Mammary epithelial cell (primary cell): Measurements from ENCODE around the gene DZIP1L.

Source experiments
- CTCF ChIP-seq, 2 donors: IDR thresholded peaks in 1 of 2; conservative IDR thresholded peaks in 1 of 2; 2 replicates each; pipeline ENCODE4 v1.5.1; 2011 to 2012; ENCODE audit warnings: inconsistent platforms in 2 of 2, low read length in 2 of 2, mild to moderate bottlenecking in 2 of 2, control low read depth in 1 of 2, low read depth in 1 of 2; ENCODE audit not compliant: insufficient read depth in 1 of 2; ENCODE audit errors: extremely low read depth in 1 of 2
- EZH2 ChIP-seq: IDR thresholded peaks from 2 replicates; pipeline ENCODE4 v1.6.1; 2012; ENCODE audit warnings: low read length, inconsistent platforms, borderline replicate concordance

DNA sequence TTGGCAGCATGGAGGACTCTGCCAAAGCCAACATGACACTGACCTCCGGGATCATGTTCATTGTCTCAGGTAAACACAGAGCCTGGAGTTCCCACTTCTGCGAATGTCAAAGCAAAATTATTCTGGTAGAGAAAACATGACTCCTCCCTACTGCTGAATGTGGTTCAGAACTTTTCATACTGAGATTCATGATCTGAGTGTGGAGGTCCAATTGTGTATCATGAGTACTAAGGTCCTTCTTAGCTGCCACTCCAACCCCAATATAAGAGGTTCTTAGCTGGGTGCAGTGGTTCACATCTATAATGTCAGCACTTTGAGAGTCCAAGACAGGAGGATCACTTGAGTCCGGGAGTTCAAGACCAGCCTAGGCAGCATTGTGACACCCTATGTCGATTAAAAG lies 91.7 kb downstream of the DZIP1L start:
- TF ChIP-seq CTCF (conservative IDR thresholded peaks at IDR 0.05 in 1 of 2, IDR thresholded peaks at IDR 0.05 in 1 of 2; ENCODE audit: extremely low read depth in 1 of 2, insufficient read depth in 1 of 2, low read depth in 1 of 2, low read length in 2 of 2) (no peak), EZH2 (no peak)
